ENCODE measurements around the gene HES7.

GRCh38 chr17:8103549-8103948 lies 20.4 kb downstream of the HES7 start:
- TF ChIP-seq POLR2AphosphoS5 (IDR thresholded peaks at IDR 0.05) (no peak), POLR2A (IDR thresholded peaks at IDR 0.05) (no peak), EP300 (IDR thresholded peaks at IDR 0.05) (no peak)
- TF ChIP-seq, protein P1, sequence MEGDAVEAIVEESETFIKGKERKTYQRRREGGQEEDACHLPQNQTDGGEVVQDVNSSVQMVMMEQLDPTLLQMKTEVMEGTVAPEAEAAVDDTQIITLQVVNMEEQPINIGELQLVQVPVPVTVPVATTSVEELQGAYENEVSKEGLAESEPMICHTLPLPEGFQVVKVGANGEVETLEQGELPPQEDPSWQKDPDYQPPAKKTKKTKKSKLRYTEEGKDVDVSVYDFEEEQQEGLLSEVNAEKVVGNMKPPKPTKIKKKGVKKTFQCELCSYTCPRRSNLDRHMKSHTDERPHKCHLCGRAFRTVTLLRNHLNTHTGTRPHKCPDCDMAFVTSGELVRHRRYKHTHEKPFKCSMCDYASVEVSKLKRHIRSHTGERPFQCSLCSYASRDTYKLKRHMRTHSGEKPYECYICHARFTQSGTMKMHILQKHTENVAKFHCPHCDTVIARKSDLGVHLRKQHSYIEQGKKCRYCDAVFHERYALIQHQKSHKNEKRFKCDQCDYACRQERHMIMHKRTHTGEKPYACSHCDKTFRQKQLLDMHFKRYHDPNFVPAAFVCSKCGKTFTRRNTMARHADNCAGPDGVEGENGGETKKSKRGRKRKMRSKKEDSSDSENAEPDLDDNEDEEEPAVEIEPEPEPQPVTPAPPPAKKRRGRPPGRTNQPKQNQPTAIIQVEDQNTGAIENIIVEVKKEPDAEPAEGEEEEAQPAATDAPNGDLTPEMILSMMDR (IDR thresholded peaks at IDR 0.05), result no peak

Data from sigmoid colon (tissue), 4 donors.